HG03175 (cell line): Measurements from ENCODE around the gene DENND1A.
"Not testable (repeated sequence)": the region's sequence is repeated elsewhere in the genome, so short reads cannot be mapped to it uniquely, and the experiment has no call there.

Source experiments
- ATAC-seq: cut with Tn5 transposase; IDR thresholded peaks from one replicate; pipeline ENCODE4 v1.9.1; 2021; ENCODE audit warnings: mild to moderate bottlenecking, moderate library complexity; ENCODE audit not compliant: unreplicated experiment

Gene DENND1A

GRCh38 chr9:123952641-123953495, 22.9 kb upstream of the DENND1A start:
- no peak for ATAC-seq

- no peak for ATAC-seq
Observed at GRCh38 chr9:123948286-123948685, 18.4 kb upstream of the DENND1A start.

- ATAC-seq, result no peak
Observed at GRCh38 chr9:123947326-123947725, 17.4 kb upstream of the DENND1A start.

DNA sequence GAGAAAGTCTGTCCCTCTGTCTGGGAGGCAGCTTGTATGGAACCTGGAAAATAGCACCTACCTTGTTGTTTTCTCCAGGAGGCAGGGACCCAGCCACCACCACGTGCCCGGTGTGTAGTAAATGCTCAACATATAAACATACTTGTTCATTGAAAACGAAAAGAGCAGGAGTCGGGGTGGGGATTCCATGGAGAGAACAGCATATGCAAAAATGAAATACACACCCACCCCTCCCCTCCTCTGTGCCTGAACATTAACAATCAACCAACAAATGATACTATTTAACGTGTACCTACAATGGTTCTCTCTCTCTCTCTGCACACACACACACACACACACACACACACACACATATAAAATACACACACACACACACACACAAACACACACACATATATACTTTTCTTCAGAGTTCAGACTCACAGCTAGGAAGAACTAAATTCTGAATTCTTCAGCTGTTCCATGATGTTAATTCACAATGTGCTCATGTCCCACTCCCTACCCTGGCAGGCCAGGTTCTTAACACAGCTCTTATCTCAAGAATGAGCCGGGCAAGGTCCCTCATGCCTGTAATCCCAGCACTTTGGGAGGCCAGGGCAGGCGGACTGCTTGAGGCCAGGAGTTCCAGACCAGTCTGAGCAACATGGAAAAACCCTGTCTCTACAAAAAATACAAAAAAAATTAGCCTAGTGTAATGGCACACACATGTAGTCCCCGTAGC, 16.3 kb upstream of the DENND1A start:
- ATAC-seq, result no peak

GRCh38 chr9:123945532-123945931, 15.6 kb upstream of the DENND1A start:
- ATAC-seq, result no peak

GRCh38 chr9:123944464-123944863, 14.5 kb upstream of the DENND1A start:
- not testable (repeated sequence) for ATAC-seq

GRCh38 chr9:123943671-123944070, 13.7 kb upstream of the DENND1A start:
- ATAC-seq, result no peak

DNA sequence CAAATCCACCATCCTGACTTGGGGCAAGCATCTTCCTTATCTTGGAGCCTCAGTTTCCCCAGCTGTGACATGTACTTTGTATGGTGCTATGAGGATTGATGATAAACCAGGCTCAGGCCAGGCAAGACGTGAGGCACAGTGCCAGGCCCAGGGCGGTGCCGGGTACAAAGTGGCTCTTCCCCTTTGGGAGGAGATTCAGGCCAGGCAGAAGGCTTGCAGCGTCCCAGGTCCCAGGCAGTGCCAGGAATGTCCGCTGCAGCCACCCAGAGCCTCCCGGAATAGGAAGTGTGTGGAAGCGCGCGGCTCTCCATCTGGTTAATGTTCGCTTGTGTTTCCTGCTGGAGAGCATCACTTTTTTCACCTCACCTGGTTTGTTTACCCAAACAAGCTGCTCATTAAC, 12.6 kb upstream of the DENND1A start:
- no peak for ATAC-seq

- no peak for ATAC-seq
Observed at GRCh38 chr9:123941524-123942070, 11.7 kb upstream of the DENND1A start.

GRCh38 chr9:123940721-123941523, 11.0 kb upstream of the DENND1A start:
- no peak for ATAC-seq

GRCh38 chr9:123938401-123938800, 8.5 kb upstream of the DENND1A start:
- ATAC-seq, result no peak

DNA sequence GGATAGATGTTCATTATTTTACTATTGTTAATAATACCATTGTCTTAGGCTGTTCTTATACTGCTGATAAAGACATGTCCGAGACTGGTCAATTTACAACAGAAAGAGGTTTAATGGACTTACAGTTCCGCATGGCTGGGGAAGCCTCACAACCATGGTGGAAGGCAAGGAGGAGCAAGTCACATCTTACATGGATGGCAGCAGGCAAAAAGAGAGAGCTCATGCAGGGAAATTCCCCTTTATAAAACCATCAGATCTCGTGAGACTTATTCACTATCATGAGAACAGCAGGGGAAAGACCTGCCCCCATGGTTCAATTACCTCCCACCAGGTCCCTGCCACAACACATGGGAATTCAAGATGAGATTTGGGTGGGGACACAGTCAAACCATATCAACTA, 6.6 kb upstream of the DENND1A start:
- ATAC-seq, result not testable (repeated sequence)

- no peak for ATAC-seq
Observed at GRCh38 chr9:123933440-123934212, 3.7 kb upstream of the DENND1A start.

- peak; percentile 33 for ATAC-seq
Observed at GRCh38 chr9:123929177-123929869, 603 bp downstream of the DENND1A start.

DNA sequence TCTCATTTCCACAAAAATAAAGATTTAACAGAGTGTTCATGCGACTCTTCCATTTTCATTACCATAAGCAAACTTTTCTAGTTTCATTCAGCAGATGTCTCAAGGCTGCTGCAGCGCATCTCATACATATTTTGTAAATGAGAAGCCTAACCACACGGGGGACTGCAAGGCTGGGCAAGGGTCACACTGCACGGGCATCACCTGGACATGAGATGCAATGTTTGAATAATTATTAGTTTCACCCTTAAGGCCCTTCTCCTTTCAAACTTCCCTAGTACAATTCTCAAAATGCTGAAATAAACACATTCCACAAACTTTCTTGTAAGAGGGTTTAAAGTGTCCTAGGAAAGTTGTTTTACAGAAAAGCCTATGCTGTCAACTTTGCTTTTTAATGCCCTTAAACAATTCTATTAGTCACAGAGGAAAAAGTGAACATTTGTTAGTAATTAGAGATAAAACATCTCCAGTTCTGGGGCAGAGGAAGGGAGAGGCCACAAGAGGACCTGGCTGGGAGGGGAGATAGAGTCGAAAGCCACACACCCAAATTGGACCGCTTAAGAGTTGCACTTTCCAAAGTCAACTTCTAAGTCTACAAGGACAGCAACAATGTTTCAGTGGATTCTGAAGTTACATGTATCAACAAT, 1.3 kb downstream of the DENND1A start:
- ATAC-seq, result no peak

DNA sequence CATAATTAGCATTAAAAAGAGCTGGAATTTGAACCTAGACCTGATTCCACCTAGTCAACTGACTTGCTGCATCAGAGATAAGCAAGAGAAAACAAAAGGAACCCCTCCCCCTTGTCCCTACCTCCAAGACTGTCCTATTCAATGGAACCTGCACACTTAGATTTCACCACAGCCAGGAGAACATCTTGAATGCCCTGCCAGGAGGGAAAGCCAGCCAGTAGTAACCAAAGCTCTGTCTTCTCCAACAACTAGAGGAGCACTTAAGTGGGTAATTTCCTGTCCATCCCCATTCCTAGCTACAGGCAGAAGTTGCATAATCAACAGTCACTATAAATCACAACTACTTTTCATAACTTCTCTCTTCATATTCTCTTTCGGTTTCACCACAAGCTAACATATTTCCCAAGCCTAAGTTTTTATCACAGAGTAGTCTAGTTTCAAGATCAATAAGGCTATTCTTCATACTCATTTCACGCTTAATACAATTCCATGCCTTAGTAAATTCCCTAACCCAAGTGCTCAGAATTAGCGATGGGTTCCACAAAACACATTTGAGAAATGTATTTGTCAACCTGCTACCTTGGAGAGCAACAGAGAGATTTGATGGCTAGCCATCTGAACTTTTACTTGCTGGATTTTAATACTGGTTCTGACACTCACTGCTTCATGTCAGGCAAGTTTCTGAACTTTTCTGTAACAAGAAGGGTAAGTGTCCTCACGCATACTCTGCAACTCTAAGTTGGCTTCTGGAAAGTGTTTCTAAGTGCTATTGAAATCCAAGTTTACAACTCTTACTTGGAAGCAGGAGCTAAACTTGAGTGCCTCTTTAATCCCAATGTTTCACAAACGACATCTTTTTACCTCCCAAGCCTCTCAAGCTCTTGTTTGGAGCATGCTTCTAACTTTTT, 2.0 kb downstream of the DENND1A start:
- ATAC-seq, result no peak

DNA sequence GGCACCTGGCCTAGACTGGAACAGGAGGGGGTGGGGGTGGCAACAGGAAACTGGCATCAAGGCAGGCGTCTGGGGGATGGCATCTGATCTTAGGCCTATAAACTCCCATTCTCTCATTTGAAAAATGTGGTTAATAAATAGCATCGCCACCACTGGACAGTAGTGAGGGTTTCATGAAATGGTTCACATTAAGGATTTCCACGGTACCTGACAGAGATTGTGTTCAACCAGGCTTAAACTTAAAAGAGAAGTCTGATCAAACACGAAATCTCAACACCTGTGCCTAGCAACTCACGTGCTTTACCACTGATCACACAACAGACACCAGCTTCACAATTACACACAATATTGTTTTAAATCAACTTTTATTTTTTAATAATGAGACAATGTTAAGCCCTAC, 3.0 kb downstream of the DENND1A start:
- no peak for ATAC-seq

DNA sequence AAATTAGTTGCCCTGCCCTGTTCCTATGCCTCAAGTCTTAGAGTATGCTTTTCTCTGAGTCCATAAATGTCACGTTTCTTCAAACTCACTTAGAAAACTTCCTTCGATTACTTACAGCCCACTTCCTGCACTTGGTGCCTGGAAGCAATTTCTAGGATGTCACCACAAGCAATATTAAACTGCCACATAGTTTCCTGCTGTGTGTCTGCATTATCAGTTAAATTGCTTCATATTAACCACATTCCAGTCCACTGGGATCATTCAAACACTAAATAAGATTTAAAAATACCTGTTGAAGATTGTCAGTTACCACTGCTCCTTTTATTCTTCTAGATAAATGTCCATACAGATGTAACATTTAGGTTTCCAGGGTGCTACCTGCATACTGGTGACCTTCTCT, 4.1 kb downstream of the DENND1A start:
- ATAC-seq, result no peak
